GM18907 (cell line): ENCODE measurements around the gene LCE1B.

Experiments
- ATAC-seq: cut with Tn5 transposase; IDR thresholded peaks from one replicate; pipeline ENCODE4 v1.9.1; 2021; ENCODE audit warnings: mild to moderate bottlenecking, moderate library complexity; ENCODE audit not compliant: unreplicated experiment

LCE1B gene, protein sequence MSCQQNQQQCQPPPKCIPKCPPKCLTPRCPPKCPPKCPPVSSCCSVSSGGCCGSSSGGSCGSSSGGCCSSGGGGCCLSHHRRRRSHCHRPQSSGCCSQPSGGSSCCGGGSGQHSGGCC

DNA sequence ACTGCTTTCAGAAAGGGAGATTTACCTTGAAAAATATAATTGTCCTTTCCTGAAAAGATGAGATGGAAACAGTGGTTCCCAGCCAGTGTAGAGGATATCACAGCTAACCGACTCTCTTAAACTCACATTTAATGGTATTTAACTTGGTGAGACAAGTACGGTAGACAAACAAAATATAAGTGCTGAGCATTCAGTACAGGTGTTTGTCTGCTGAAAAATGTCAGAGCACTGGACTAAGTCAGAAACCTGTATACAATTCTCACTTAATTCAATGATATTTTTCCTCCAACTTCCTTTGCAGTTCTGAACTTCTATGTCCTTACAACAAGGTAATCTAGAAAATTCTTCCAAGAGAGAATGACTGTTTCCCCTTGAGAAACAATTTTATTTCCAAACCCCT is at the start of gene LCE1B:
LCE1B (plus strand) TSS at position 301 of the 400 bp plus-strand sequence. CDS start 476 bp downstream, outside the sequence.
- ATAC-seq = no peak

DNA sequence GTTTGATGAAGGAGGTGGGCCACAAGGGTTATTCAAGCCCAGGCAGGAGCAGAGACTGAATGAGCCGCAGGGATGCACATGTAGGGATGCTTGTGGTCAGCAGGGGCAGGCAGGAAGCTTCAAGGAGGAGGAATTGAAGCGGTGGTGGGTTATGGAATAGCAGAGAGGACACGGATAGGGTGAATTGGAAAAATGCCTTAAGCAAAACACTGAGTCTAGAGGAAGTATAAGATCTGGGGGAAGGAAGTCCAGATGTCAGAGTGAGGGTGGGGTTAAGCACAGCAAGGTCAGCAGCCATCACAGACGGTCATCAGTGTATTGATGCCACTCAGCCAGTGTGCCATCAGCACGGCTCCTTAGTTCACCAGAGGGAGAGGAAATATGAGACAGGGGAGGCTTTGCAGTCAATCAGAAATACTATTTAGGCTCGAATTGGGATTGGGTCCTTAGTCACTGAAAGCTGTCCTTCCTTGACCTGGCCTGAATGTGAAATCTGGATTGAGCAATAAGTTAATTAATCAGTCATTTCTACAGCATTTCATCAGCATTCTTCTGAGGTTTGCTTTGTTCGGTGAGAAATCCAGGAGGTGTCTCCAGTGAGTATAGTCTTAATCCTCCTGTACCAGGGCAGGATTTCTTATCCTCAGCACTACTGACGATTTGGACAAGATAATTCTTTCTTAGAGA is 42.8 kb upstream of the LCE1B start:
- ATAC-seq = no peak

DNA sequence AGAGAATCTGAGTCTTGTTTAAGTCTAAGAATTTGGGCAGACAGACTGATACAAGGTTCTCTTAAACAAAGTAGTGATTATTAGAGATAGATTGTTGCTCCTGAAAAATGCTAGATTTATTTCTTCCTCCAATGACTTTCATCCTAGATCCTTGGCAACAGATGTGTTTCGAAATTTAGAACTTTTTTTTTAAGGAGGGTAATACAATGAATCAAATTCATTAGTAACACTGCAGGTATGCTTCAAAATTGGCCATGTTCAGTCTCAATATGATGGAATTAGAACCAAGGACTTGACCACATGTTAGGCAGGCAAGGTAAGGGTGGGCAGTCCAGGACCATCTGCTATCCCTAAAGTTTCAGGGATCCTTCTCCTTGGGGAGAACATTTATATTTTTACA is 41.4 kb upstream of the LCE1B start:
- ATAC-seq = no peak

DNA sequence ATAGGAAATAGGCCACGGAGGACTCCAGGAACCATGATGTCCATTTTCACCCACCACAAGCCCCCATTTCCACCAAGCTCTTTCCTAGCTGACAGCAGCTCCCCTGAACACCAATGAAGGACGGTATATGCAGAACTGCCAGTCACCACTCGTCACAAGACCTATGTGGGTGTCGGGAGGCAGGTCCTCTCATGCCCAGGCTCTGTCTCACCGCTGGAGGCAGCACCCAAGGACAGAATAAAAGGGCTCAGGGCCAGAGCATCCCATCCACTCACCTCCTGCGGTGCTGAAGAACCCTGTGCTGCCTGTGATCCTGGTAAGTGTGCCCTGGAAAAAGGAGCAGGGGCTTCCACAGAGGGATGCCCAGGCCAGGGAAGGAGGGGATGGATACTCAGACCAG is 36.9 kb upstream of the LCE1B start, which contains the start of gene LCE1F:
LCE1F (plus strand) TSS at position 266 of the 400 bp plus-strand sequence. CDS start 1,232 bp downstream, outside the sequence.
- no peak for ATAC-seq

DNA sequence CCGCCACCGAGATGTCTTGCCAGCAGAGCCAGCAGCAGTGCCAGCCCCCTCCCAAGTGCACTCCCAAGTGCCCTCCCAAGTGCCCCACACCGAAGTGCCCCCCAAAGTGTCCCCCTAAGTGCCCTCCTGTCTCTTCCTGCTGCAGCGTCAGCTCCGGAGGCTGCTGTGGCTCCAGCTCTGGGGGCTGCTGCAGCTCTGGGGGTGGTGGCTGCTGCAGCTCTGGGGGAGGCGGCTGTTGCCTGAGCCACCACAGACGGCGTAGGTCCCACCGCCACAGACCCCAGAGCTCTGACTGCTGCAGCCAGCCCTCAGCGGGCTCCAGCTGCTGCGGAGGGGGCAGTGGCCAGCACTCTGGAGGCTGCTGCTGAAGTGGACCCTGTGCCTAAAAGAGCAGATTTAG is 35.4 kb upstream of the LCE1B start:
- ATAC-seq = no peak

DNA sequence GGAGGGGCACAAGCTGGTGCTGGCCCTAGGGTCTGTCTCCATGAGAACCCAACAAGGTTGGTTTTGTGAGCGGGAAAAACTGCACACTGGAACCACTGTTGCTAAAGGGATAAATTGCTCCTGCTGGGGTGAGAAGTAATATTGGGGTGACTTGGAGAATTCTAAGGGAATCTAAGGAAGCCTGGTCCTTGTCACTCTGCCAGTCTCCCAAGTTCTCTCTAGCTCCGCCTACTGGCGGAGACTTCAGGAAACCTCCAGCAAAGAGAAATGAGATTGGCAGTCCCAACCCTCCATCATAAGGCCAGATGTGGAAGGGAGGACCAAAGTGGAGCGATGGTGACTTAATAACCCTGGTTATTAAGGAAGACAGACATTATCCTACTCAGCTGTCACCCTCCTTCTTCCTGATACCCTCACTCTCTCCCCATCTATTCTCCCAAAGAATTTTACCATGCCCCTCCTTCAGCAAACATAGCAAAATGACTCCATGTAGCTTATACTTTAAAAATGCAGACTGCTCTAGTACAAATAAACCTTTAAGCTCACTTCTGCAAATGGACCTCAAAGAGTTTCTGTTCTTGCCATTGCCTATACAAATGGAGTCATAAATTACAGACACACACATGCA is 34.1 kb upstream of the LCE1B start:
- no peak for ATAC-seq

DNA sequence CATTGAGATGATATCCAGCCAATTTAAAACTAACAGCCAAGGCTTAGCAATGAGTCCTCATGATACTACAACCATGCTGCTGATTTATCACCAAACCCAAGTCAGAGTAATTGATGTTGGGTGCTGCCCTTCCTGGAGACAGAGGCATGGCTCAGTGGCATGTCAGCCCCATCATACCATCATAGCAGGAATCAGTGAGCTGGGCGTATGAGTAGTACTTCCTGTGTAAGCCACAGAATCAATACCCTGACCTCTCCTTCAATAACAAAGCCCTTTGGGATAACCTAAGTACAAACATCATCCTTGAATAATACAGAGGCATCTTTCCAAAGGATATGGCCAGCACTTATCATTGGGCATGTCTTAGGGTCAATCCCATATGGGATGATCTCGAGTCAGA is 28.7 kb upstream of the LCE1B start:
- ATAC-seq = no peak

DNA sequence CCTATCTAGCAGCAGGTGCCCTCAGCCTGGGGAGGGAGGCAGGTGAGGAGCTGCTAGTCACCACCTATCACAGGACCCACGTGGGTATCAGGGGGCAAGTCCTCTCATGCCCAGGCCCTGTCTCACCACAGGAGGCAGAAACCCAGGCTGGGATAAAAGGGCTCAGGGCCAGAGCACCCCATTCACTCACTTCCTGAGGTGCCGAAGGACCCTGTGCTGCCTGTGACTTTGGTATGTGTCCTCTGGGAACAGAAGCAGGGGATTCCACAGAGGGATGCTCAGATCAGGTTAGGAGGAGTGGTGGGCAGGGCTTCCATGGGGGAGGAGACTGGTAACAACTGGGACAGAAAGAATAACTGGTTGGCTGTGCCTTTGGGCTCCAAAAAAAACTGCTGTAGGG is 25.7 kb upstream of the LCE1B start, which contains the start of gene LCE1E:
LCE1E (plus strand) TSS at position 181 of the 400 bp plus-strand sequence. CDS start 1,043 bp downstream, outside the sequence.
- ATAC-seq = no peak

DNA sequence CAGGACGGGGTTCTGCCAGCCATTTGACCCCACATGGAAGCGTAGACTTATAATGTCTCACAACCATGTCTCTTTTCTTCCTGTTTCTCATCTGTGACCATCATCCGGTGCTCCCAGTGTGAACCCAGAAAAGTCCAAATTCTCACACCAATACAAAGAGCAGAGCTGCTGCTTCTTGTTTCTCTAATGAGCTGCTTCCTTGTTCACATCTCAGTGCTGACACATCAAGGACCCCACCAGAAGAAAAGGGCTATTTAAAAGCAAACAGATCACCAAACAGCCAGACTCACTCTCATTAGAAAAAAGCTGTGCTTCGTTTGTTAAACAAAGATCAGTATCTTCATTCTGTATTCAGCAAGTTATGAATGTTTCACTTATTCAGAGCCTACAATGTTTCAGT is 16.1 kb upstream of the LCE1B start:
- ATAC-seq = no peak

DNA sequence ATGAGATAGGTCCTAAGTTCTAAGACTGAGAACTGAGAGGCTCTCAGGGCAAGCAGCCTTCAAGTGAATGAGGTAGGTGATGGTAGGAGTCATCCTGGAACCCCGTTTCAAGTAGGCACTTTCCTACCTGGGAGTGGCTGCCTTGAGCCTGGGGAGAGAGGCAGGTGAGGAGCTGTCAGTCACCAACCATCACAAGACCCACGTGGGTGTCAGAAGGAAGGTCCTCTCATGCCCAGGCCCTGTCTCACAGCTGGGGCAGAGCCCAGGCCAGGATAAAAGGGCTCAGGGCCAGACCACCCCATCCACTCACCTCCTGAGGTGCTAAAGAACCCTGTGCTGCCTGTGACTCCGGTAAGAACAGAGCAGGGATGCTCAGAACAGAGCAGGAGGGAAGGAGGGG is 15.3 kb upstream of the LCE1B start, which contains the start of gene LCE1D:
LCE1D (plus strand) TSS at position 301 of the 400 bp plus-strand sequence. CDS start 1,074 bp downstream, outside the sequence.
- no peak for ATAC-seq

DNA sequence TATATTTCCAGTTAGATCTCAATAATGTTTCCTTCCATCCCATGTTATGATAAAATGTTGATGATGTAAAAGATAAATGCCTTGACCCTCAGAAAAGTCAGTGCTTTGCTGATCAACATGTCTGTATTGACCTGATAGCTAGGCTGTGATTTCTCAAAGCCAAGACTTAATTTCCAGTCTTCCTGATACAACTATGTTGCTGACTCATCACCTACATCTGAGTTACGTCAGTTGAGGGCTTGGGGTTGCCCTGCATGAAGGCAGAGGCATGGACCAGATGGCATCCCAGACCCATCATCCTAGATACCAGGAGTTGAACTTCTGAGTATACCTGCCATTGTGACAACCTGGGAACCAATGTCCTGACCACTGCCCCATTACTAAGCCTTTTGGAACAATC is 10.4 kb upstream of the LCE1B start:
- no peak for ATAC-seq

DNA sequence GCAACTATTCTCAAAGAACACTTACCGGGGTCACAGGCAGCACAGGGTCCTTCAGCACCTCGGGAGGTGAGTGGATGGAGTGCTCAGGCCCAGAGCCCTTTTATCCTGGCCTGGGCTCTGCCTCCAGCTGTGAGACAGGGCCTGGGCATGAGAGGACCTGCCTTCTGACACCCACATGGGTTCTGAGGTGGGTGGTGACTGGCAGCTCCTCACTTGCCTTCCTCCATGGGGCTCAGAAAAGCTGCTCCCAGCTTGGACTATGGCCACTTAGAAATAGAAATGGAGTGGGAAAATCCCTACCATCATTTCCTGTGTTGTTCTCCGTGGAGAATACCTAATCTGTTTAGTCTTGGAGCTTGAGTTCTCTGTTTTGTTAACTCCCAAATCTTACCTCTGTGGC is 5.2 kb upstream of the LCE1B start, which contains the start of gene LCE1C:
LCE1C (minus strand) TSS at position 76 of the 400 bp plus-strand sequence. CDS start 1,173 bp downstream, outside the sequence.
- ATAC-seq = no peak

DNA sequence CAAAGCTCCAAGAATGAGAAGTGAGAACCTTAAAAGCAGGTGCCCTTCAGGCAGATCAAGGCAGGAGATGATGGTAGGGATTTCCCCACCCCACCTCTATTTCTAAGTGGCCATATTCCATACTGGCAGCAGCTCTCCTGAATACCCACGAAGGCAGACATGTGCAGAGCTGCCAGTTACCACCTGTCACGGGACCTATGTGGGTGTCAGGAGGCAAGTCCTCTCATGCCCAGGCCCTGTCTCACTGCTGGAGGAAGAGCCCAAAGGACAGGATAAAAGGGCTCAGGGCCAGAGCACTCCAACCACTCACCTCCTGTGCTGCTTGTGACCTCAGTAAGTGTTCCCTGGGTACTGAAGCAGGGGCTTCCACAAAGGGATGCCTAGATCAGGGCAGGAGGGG is 721 bp upstream of the LCE1B start:
- no peak for ATAC-seq

DNA sequence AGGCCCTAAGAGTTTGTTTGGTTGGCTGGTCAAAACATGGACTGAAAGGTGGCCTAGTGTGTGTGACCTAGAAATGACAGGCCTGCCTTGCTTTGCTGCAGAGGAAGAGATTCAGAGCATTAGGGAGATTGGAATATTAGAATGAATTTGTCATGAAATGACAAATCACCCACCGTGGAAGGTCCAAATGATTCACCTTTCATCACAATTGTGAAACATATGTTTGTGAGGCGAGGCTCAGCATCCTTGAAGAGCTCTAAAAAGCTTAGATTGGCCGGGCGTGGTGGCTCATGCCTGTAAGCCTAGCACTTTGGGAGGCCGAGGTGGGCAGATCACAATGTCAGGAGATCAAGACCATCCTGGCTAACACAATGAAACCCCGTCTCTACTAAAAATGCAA is 5.5 kb downstream of the LCE1B start:
- no peak for ATAC-seq

DNA sequence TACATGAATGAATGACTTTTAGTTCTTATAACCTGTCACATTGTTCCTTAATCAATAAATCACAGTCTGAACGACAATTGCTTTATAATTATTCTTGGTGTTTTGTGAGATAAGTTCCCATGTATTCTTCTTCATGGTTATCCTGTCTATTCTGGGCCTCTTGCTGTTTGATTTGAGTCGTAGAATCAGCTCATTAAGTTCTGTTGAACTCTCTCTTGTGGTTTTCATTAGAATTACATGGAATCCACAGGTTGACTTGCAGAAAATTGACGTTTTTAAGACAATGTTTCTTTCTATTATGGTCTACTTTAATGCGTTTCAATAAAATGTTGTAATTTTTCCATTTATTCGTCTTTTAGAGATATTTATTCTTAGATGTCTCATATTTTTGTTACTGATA is 11.5 kb downstream of the LCE1B start:
- no peak for ATAC-seq

DNA sequence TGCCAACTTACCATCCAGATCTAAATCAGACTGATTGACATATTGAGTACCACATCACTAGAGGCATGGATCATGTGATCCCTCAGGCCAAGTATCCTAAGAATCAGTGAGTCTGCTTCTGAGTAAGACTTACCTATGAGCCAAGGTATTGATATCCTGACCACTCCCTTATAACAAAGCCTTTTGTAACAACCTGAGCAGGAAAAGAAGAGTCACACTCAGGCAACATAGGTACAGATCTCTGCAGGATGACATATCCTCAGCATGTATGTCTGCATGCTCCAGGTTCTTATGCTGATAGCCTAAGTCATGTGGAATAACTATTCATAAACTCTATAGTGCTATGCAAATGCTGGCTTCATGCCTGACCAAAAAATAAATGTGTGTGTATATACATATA is 13.2 kb downstream of the LCE1B start:
- ATAC-seq = no peak

DNA sequence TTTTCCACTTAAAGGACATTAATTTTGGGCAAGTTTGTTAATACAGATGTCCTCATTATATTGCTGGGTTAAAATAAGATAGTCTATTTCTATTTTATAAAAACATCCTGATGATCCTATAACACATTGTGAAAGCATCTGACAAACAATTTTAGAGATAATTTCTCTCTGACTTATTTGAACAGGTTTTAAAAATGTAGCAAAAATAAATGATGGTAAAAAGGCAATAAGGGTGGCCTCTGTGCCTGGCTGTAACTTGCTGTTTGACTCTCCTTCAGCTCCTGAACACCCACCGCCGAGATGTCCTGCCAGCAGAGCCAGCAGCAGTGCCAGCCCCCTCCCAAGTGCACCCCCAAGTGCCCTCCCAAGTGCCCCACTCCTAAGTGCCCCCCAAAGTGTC is 15.4 kb downstream of the LCE1B start, which contains the start of gene LCE1A:
LCE1A (plus strand) TSS at position 301 of the 400 bp plus-strand sequence; CDS start at position 301, 0 bp downstream.
- ATAC-seq = no peak

DNA sequence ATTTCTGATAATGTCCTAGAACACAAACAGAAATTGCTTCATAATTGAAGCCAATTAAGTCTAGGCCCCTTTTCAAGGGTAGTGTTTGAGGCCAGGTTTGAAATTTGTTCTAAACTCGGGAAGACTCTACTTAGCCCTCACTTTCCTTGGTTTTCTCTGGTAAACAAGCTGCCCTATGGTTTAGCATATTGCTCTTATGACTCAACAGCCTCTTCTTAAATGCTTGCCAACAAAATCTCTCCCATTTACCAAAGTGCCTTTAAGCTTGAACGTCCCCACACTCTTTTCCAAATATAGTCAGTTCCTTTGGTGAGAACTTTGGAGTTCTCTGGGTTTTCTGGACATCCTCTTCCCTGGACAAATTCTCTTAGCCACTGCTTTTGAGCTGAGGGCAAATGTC is 25.1 kb downstream of the LCE1B start:
- no peak for ATAC-seq

DNA sequence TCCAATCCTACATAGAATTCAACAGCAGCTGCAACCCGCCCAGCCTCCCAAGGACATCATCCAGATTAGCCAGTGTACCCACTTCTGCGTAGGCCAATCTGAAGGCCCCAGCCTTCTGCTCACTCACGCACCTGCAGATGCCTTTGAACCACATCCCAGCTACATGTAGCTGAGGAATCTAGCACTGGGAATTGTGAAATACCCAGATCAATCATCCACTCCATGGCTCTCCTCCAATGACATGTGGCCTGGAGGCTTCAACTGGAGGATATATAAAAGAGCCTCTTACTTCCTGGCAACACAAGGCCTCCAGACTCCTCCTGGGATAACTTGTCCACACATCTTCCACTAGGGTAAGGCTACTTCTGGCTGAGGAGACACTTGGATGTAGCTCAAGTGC is 30.8 kb downstream of the LCE1B start, which contains the start of gene LCE6A:
LCE6A (plus strand) TSS at position 301 of the 400 bp plus-strand sequence. CDS start 665 bp downstream, outside the sequence.
- ATAC-seq = no peak

DNA sequence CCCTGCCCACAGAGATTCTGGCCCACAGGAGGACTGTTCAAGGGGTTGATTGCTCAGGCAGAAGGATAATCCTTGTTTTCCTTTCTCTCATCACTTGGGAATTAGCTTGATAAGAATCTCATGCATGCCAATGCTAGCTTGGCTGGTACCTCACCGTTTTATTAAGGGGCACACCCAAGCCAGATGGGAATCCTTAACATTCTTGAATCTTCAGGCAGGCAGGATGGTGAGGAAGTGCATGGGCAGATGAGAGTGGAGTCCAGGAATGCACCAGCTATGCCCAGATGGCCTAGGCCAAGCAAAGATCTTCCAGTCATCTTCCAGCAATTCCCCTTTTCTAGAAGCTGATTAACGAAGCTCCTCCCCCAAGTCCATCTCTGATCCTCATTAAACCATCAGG is 43.9 kb downstream of the LCE1B start:
- ATAC-seq = no peak

DNA sequence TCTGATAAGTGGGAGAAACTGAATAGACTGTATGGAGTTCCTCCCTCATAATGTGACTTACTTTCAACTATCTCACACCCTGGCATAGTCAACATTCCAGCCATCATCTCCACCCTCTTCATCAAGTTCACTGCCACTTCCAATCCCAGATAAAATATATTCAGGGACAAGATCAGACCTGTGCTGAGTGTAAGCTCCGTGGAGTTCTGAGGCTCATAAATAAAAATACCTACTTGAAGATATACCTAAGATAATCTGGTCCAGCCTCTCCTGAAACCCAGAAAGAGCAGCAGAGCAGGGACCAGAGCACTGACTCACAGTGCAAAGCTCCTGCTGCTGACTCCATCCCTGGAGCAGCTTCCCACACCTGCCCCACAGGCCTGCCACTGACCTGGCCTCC is 46.3 kb downstream of the LCE1B start:
- ATAC-seq = no peak

DNA sequence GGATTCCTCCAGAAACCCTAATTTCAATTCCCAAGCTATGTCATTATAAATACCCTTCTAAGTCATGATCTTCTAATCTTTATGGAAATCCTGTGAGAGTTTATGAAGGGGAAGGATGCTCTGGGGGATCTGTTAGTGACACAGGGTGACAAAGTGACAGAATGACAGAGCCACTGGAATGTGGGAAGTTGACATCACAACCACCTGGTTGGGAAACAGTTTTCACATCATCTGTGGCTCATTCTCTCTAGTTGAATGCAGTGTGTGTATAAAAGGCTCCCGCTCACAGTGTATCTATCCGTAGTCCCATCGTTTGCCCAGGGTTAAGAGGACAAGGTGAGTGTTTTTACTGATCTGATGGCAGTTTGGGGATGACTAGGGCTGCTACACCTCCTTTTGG is 47.9 kb downstream of the LCE1B start, which contains the start of gene LCE7A:
LCE7A (plus strand) TSS at position 301 of the 400 bp plus-strand sequence. CDS start 702 bp downstream, outside the sequence.
- no peak for ATAC-seq
